H1 (cell line): ENCODE results near the gene SPECC1. TPM values are rescaled to one million over a fixed set of nuclear protein-coding genes. Genes with fewer than 3 reads are reported as not detected.
"Not testable (repeated sequence)": the region's sequence is repeated elsewhere in the genome, so short reads cannot be mapped to it uniquely, and the experiment has no call there.

Experiments
- CTCF ChIA-PET: fragments of 300-600 bp; sonication (Branson Sonifier 250); formaldehyde crosslinking; loops from one replicate; lab custom pipeline; 2021; ENCODE audit not compliant: partially characterized antibody; lab: Charles Lee
- POLR2A ChIA-PET: fragments of 300-600 bp; sonication (Branson Sonifier 250); formaldehyde crosslinking; loops from one replicate; lab custom pipeline; 2021; ENCODE audit warnings: inconsistent platforms; ENCODE audit not compliant: partially characterized antibody; lab: Charles Lee
- DNase-seq, 2 experiments: peaks; one replicate each; pipeline versions ENCODE4 v3.0.0 to v3.0.0-alpha.2; 2010 to 2022; ENCODE audit warnings: low spot score in 2 of 2, low read depth in 1 of 2, mixed read lengths in 1 of 2
- FAIRE-seq: peaks from 2 replicates; lab custom pipeline; 2011; peaks lifted over from hg19 to GRCh38; lab: Jason Lieb, UNC
- H2AFZ ChIP-seq: 2 replicates; pipeline ENCODE4 v1.8.1; 2012; ENCODE audit warnings: low read length, inconsistent platforms
- H2AK5ac ChIP-seq: 2 replicates; pipeline ENCODE4 v1.6.1; 2013; ENCODE audit warnings: low read depth, low read length
- H2BK120ac ChIP-seq: replicated peaks from 2 replicates; pipeline ENCODE3; 2013; ENCODE audit warnings: low read depth, low read length, inconsistent platforms
- H2BK12ac ChIP-seq: 2 replicates; pipeline ENCODE4 v1.6.1; 2013; ENCODE audit warnings: low read depth, low read length
- H2BK15ac ChIP-seq: 2 replicates; pipeline ENCODE4 v1.6.1; 2013; ENCODE audit warnings: low read length
- H2BK20ac ChIP-seq: 2 replicates; pipeline ENCODE4 v1.6.1; 2013; ENCODE audit warnings: low read length
- H2BK5ac ChIP-seq: 2 replicates; pipeline ENCODE4 v1.6.1; 2013; ENCODE audit warnings: low read depth, low read length
- H3K14ac ChIP-seq: 2 replicates; pipeline ENCODE4 v1.6.1; 2013; ENCODE audit warnings: inconsistent platforms; ENCODE audit not compliant: insufficient read length
- H3K18ac ChIP-seq: 2 replicates; pipeline ENCODE4 v1.6.1; 2013; ENCODE audit warnings: low read length; ENCODE audit errors: extremely low read depth
- H3K23ac ChIP-seq: 2 replicates; pipeline ENCODE4 v1.6.1; 2013; ENCODE audit warnings: inconsistent platforms; ENCODE audit not compliant: insufficient read length
- H3K23me2 ChIP-seq: 2 replicates; pipeline ENCODE4 v1.6.1; 2013; ENCODE audit warnings: low read depth, low read length
- H3K27ac ChIP-seq: 2 replicates; pipeline ENCODE4 v1.6.1; 2011; ENCODE audit warnings: low read depth, low read length, inconsistent platforms
- H3K27me3 ChIP-seq, 4 experiments: replicated peaks in 1 of 4; 1 replicate in 1 of 4; 2 replicates in 3 of 4; pipeline versions ENCODE4 v1.6.1 to v1.8.1; 2011 to 2013; ENCODE audit warnings: low read length in 3 of 4, mild to moderate bottlenecking in 3 of 4, inconsistent platforms in 2 of 4, mixed read lengths in 2 of 4, moderate library complexity in 1 of 4; ENCODE audit not compliant: control insufficient read depth in 3 of 4, insufficient read depth in 3 of 4; ENCODE audit errors: extremely low read depth in 1 of 4
- H3K36me3 ChIP-seq, 4 experiments: 2 replicates each; pipeline versions ENCODE4 v1.6.1 to v1.8.1; 2011 to 2013; ENCODE audit warnings: mild to moderate bottlenecking in 4 of 4, low read length in 3 of 4, moderate library complexity in 2 of 4, control low read depth in 1 of 4, inconsistent platforms in 1 of 4; ENCODE audit not compliant: insufficient read depth in 4 of 4, control insufficient read depth in 2 of 4
- H3K4ac ChIP-seq: replicated peaks from 2 replicates; pipeline ENCODE3; 2013; ENCODE audit warnings: low read length, low read depth, mixed read lengths, inconsistent platforms; ENCODE audit not compliant: insufficient read length
- H3K4me1 ChIP-seq, 4 experiments: replicated peaks in 1 of 4; 1 replicate in 1 of 4; 2 replicates in 3 of 4; pipeline versions ENCODE4 v1.6.1 to v1.8.1; 2011 to 2013; ENCODE audit warnings: low read length in 3 of 4, inconsistent platforms in 2 of 4, mixed read lengths in 1 of 4; ENCODE audit not compliant: insufficient read depth in 4 of 4, control insufficient read depth in 3 of 4
- H3K4me2 ChIP-seq, 2 experiments: 2 replicates each; pipeline versions ENCODE4 v1.6.1 to v1.8.1; 2011 to 2013; ENCODE audit warnings: low read depth in 2 of 2, low read length in 2 of 2, control low read depth in 1 of 2, inconsistent platforms in 1 of 2, mild to moderate bottlenecking in 1 of 2; ENCODE audit not compliant: insufficient read depth in 1 of 2
- H3K4me3 ChIP-seq, 4 experiments: fragments of 200-600, 300-600 bp in 1 of 4; sonication (generic), shearing (Covaris generic), sonication (Bioruptor Twin) in 1 of 4; 2 replicates each; pipeline versions ENCODE4 v1.5.1 to v1.8.1; 2011 to 2016; ENCODE audit warnings: low read length in 4 of 4, low read depth in 3 of 4, control low read depth in 2 of 4, inconsistent platforms in 2 of 4, mild to moderate bottlenecking in 2 of 4, mixed read lengths in 1 of 4, moderate library complexity in 1 of 4; ENCODE audit not compliant: insufficient read depth in 2 of 4; ENCODE audit errors: extremely low read depth in 1 of 4
- H3K56ac ChIP-seq: replicated peaks from 2 replicates; pipeline ENCODE3; 2013; ENCODE audit warnings: low read depth, mild to moderate bottlenecking, mixed read lengths, low read length, inconsistent platforms; ENCODE audit not compliant: insufficient read length
- H3K79me1 ChIP-seq: 2 replicates; pipeline ENCODE4 v1.6.1; 2013; ENCODE audit warnings: low read depth, low read length, control low read depth
- H3K79me2 ChIP-seq, 2 experiments: 2 replicates each; pipeline versions ENCODE4 v1.6.1 to v1.8.1; 2012 to 2013; ENCODE audit warnings: low read length in 2 of 2, mild to moderate bottlenecking in 2 of 2, inconsistent platforms in 1 of 2; ENCODE audit not compliant: insufficient read depth in 2 of 2, control insufficient read depth in 1 of 2
- H3K9ac ChIP-seq, 4 experiments: replicated peaks in 1 of 4; 1 replicate in 1 of 4; 2 replicates in 3 of 4; pipeline versions ENCODE4 v1.6.1 to v1.8.1; 2011 to 2013; ENCODE audit warnings: low read depth in 3 of 4, low read length in 3 of 4, control low read depth in 2 of 4, mild to moderate bottlenecking in 2 of 4, moderate library complexity in 2 of 4, inconsistent platforms in 1 of 4; ENCODE audit errors: extremely low read depth in 1 of 4
- H3K9me3 ChIP-seq, 2 experiments: 2 replicates each; pipeline versions ENCODE4 v1.6.1 to v1.8.1; 2012 to 2013; ENCODE audit warnings: mild to moderate bottlenecking in 2 of 2, moderate library complexity in 2 of 2, control low read depth in 1 of 2, inconsistent platforms in 1 of 2, low read depth in 1 of 2, low read length in 1 of 2, mixed read lengths in 1 of 2; ENCODE audit not compliant: insufficient read depth in 2 of 2
- H4K20me1 ChIP-seq, 2 experiments: replicated peaks in 1 of 2; 2 replicates each; pipeline versions ENCODE3 to v1.8.1; 2011 to 2013; ENCODE audit warnings: inconsistent platforms in 2 of 2, low read length in 2 of 2, mild to moderate bottlenecking in 1 of 2; ENCODE audit not compliant: insufficient read depth in 2 of 2, control insufficient read depth in 1 of 2
- H4K5ac ChIP-seq: 2 replicates; pipeline ENCODE4 v1.6.1; 2013; ENCODE audit warnings: low read length, low read depth, mixed read lengths, inconsistent platforms; ENCODE audit not compliant: insufficient read length
- H4K8ac ChIP-seq: 2 replicates; pipeline ENCODE4 v1.8.0; 2013; ENCODE audit warnings: mild to moderate bottlenecking, moderate library complexity, low read length, inconsistent platforms; ENCODE audit not compliant: insufficient read depth; ENCODE audit errors: extremely low read depth
- H4K91ac ChIP-seq: replicated peaks from 2 replicates; pipeline ENCODE3; 2013; ENCODE audit warnings: low read length, mixed read lengths, inconsistent platforms; ENCODE audit not compliant: insufficient read length
- WGBS, 2 experiments: shearing (Covaris generic) in 1 of 2; methylation state at CpG; one replicate each; pipeline versions ENCODE4 v1.1.6 to v1.1.7; 2013 to 2015; ENCODE audit warnings: low lambda C conversion rate in 2 of 2, mixed read lengths in 2 of 2, inconsistent platforms in 1 of 2, low coverage in 1 of 2, missing lambda C conversion rate in 1 of 2; ENCODE audit not compliant: insufficient replicate concordance in 2 of 2, insufficient coverage in 1 of 2, insufficient read length in 1 of 2; ENCODE audit errors: extremely low coverage in 1 of 2, missing lambda C conversion rate in 1 of 2; 5-methylcytosine and 5-hydroxymethylcytosine counted together
- polyA plus RNA-seq, 7 experiments: library from polyadenylated mRNA; depleted of rRNA in 3 of 7; stranded (reverse) in 5 of 7; unstranded in 2 of 7; fragments of >200 nt in 5 of 7; fragments of 200-250 nt in 2 of 7; gene quantifications; 1 replicate in 5 of 7; 2 replicates in 1 of 7; 4 replicates in 1 of 7; pipeline versions ENCODE4 v1.2.1 to v1.2.3, GENCODE V29; 2011 to 2013; ENCODE audit warnings: missing spikeins in 2 of 7, mixed read lengths in 2 of 7
- small RNA-seq: library from polyadenylated mRNA; stranded (forward); fragments of <200 nt; extraction: miRNeasy Mini kit (QIAGEN cat#:217004); gene quantifications from one replicate; pipeline ENCODE3, GENCODE V24; 2013; ENCODE audit not compliant: insufficient read depth
- total RNA-seq: library from RNA; stranded (reverse); fragmentation: NEBNext Ultra II Directional; extraction: Animal tissue kit (Norgen Biotek cat#: 25700); gene quantifications from 2 replicates; pipeline ENCODE4 v1.2.1, GENCODE V29; 2021

The SPECC1 gene
- total and polyA plus RNA-seq, 2 of the 8 experiments (the other 6 are each of a cell fraction or from before 2014, with no cell fraction given), result 35.8 to 87.9 TPM

- H2AK5ac ChIP-seq, H2BK15ac ChIP-seq, H3K27ac ChIP-seq, H3K36me3 ChIP-seq, H3K4me3 ChIP-seq, H2BK5ac ChIP-seq, H3K14ac ChIP-seq, H3K27me3 ChIP-seq, H3K23me2 ChIP-seq, FAIRE-seq, H3K4me1 ChIP-seq, H3K9me3 ChIP-seq, H4K91ac ChIP-seq, POLR2A ChIA-PET, H2BK20ac ChIP-seq, H3K4me2 ChIP-seq, DNase-seq, H3K23ac ChIP-seq, H3K9ac ChIP-seq, H3K79me2 ChIP-seq, H4K5ac ChIP-seq, H3K18ac ChIP-seq, H4K20me1 ChIP-seq, H3K56ac ChIP-seq, CTCF ChIA-PET, H2BK12ac ChIP-seq, H3K4ac ChIP-seq, H2BK120ac ChIP-seq, H3K79me1 ChIP-seq, H4K8ac ChIP-seq, H2AFZ ChIP-seq: not testable (repeated sequence)
- WGBS, 2 experiments, result 85% methylated on average over 2 of the region's 4 CpGs; no CpG with 5 or more reads in 1 of the 2 experiments
Observed at GRCh38 chr17:20363846-20364245, 354.7 kb downstream of the SPECC1 start.

Small RNAs within 50 kb of the gene (small RNA-seq; reads per million reads assigned to genes)
- gene AC008088.1 (not detected), gene RNU6-1057P (not detected), gene RNU6-258P (not detected), gene RNU6-467P (not detected)

Other genes with a start within 250 kb of the SPECC1 start
- gene ULK2, start 141.4 kb upstream of the SPECC1 start, total RNA-seq, result 5.3 and 5.4 TPM in 2 replicates
- 9.8 and 10.4 TPM in 2 replicates for gene ULK2, start 141.4 kb upstream of the SPECC1 start, polyA plus RNA-seq (2011; rRNA removed)
- 24.9 and 27.0 TPM in 2 replicates for gene AKAP10, start 31.5 kb upstream of the SPECC1 start, total RNA-seq
- gene AKAP10, start 31.5 kb upstream of the SPECC1 start, polyA plus RNA-seq (2011; rRNA removed), result 9.3 and 13.3 TPM in 2 replicates